Natural killer cell (primary cell): ENCODE measurements around the gene MUCL3. TPM values are rescaled to one million over a fixed set of nuclear protein-coding genes. Genes with fewer than 3 reads are reported as not detected.
A peak's percentile ranks its signal among the peaks of the same experiment; 100 is the strongest.

Source experiments
- ATAC-seq, 3 donors: fragments of 150-1000 bp in 2 of 3; fragments of 200-7000 bp in 1 of 3; cut with Tn5 transposase; 1 replicate in 1 of 3; 2 replicates in 2 of 3; pipeline ENCODE4 v1.10.0; 2021; ENCODE audit warnings: mild to moderate bottlenecking in 2 of 3, moderate library complexity in 2 of 3
- DNase-seq, 2 donors: peaks; one replicate each; pipeline versions ENCODE4 v3.0.0 to v3.0.0-alpha.2; 2013 to 2021; ENCODE audit warnings: mixed read lengths in 1 of 2
- H3K27ac ChIP-seq: one replicate; pipeline ENCODE4 v1.5.1; 2013; ENCODE audit warnings: mild to moderate bottlenecking, low read length
- H3K27me3 ChIP-seq: one replicate; pipeline ENCODE4 v1.6.1; 2013; ENCODE audit warnings: low read length; ENCODE audit not compliant: control insufficient read depth, insufficient read depth
- H3K36me3 ChIP-seq: one replicate; pipeline ENCODE4 v1.6.1; 2013; ENCODE audit warnings: low read length; ENCODE audit not compliant: control insufficient read depth, insufficient read depth
- H3K4me1 ChIP-seq: one replicate; pipeline ENCODE4 v1.6.1; 2013; ENCODE audit warnings: low read length; ENCODE audit not compliant: control insufficient read depth, insufficient read depth
- H3K4me3 ChIP-seq: one replicate; pipeline ENCODE4 v1.5.1; 2013; ENCODE audit warnings: low read length
- H3K9me3 ChIP-seq: one replicate; pipeline ENCODE4 v1.6.1; 2013; ENCODE audit warnings: low read length; ENCODE audit not compliant: control insufficient read depth, insufficient read depth
- H3K27ac Mint-ChIP-seq, 2 donors: one replicate each; pipeline ENCODE4 v1.8.0; 2022; ENCODE audit warnings: mild to moderate bottlenecking in 2 of 2, mixed read lengths in 2 of 2, moderate library complexity in 1 of 2
- H3K27me3 Mint-ChIP-seq, 2 donors: one replicate each; pipeline ENCODE4 v1.8.0; 2022; ENCODE audit warnings: low read depth in 2 of 2, mixed read lengths in 2 of 2
- H3K36me3 Mint-ChIP-seq: one replicate; pipeline ENCODE4 v1.8.0; 2022; ENCODE audit warnings: mixed read lengths
- H3K4me1 Mint-ChIP-seq, 2 donors: one replicate each; pipeline ENCODE4 v1.8.0; 2022; ENCODE audit warnings: mixed read lengths in 2 of 2
- H3K4me3 Mint-ChIP-seq: one replicate; pipeline ENCODE4 v1.8.0; 2022; ENCODE audit warnings: mild to moderate bottlenecking, moderate library complexity, mixed read lengths
- H3K9me3 Mint-ChIP-seq, 2 donors: one replicate each; pipeline ENCODE4 v1.8.0; 2022; ENCODE audit warnings: mixed read lengths in 2 of 2
- WGBS: methylation state at CpG from one replicate; pipeline ENCODE4 v1.1.7; 2013; ENCODE audit warnings: missing lambda C conversion rate; ENCODE audit not compliant: insufficient coverage; 5-methylcytosine and 5-hydroxymethylcytosine counted together
- intact Hi-C: fragments of 100-400 bp; cut with micrococcal nuclease; formaldehyde crosslinking; loops from one replicate; pipeline ENCODE4 v1.14.2; 2022
- total RNA-seq, 4 donors: library from RNA; stranded (reverse); fragments of 120-200 nt in 1 of 4; gene quantifications; one replicate each; pipeline versions ENCODE4 v1.2.3 to v1.2.4, GENCODE V29; 2013 to 2022
- TF ChIP-seq, protein P1 (sequence below): fragments of 200-600 bp; IDR thresholded peaks from one replicate; pipeline ENCODE4 v1.8.0; 2022; ENCODE audit warnings: antibody characterized with exemption

Gene MUCL3
- total RNA-seq, 3 donors from 2014 or later (not counting 1 experiment from before 2014, with no cell fraction given): not detected

- peaks cover 15% of the 10 kb centered on the region for H3K4me1 ChIP-seq
- H3K4me3 Mint-ChIP-seq: peak overlapping the region; percentile 87
- peaks cover 4% of the 10 kb centered on the region for H3K27me3 ChIP-seq
- ATAC-seq: peak; percentile 71 to 87 (median 74)
- peaks cover 60 to 71% of the 10 kb centered on the region in 2 donors for H3K27me3 Mint-ChIP-seq
- TF ChIP-seq, protein P1, sequence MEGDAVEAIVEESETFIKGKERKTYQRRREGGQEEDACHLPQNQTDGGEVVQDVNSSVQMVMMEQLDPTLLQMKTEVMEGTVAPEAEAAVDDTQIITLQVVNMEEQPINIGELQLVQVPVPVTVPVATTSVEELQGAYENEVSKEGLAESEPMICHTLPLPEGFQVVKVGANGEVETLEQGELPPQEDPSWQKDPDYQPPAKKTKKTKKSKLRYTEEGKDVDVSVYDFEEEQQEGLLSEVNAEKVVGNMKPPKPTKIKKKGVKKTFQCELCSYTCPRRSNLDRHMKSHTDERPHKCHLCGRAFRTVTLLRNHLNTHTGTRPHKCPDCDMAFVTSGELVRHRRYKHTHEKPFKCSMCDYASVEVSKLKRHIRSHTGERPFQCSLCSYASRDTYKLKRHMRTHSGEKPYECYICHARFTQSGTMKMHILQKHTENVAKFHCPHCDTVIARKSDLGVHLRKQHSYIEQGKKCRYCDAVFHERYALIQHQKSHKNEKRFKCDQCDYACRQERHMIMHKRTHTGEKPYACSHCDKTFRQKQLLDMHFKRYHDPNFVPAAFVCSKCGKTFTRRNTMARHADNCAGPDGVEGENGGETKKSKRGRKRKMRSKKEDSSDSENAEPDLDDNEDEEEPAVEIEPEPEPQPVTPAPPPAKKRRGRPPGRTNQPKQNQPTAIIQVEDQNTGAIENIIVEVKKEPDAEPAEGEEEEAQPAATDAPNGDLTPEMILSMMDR: no peak
- WGBS: under 1% methylated on average over 46 of the region's 46 CpGs
- H3K36me3 ChIP-seq: no peaks in the 10 kb centered on the region
- H3K9me3 ChIP-seq: no peaks in the 10 kb centered on the region
- intact Hi-C loops: no loop called here
- no peak overlapping the region for H3K27ac ChIP-seq
- no peaks in the 10 kb centered on the region for H3K36me3 Mint-ChIP-seq
- peaks cover 0 to 15% of the 10 kb centered on the region in 2 donors for H3K4me1 Mint-ChIP-seq
- peaks cover 0 to 2% of the 10 kb centered on the region in 2 donors for H3K9me3 Mint-ChIP-seq
- peak overlapping the region; percentile 29 for H3K4me3 ChIP-seq
- peak; percentile 43 to 79 for DNase-seq
- H3K27ac Mint-ChIP-seq: peak overlapping the region in 1 of 2 donors; percentile 19
Measured at GRCh38 chr6:30955367-30956042, 14.7 kb downstream of the MUCL3 start.

DNA sequence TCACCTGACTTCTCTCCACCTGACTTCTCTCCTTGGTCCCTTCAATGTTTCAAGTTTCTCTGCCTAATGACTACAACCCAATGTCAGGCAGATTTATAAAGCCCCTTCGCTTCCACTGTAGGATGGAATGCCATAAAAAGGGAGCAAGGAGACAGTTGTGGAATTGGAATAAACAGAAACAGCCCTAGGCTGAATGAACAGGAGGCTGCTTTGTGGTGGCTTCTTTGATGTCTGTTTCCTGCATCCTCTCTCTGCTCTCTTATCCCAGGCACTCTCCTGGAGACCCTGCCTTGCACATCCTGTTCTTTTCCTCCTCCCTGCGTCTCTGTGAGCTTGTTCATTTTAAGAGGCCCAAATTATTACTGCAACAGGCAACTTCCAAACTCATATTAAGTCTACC is 16.9 kb downstream of the MUCL3 start:
- H3K36me3 ChIP-seq: no peaks in the 10 kb centered on the region
- no peak overlapping the region for H3K27ac Mint-ChIP-seq
- peaks cover 15% of the 10 kb centered on the region for H3K4me1 ChIP-seq
- TF ChIP-seq, protein P1: no peak
- peaks cover 47 to 57% of the 10 kb centered on the region in 2 donors for H3K27me3 Mint-ChIP-seq
- no peaks in the 10 kb centered on the region for H3K9me3 Mint-ChIP-seq
- H3K4me3 ChIP-seq: no peak overlapping the region
- no peaks in the 10 kb centered on the region for H3K9me3 ChIP-seq
- no peak overlapping the region for H3K4me3 Mint-ChIP-seq
- DNase-seq (no peak), ATAC-seq (no peak)
- WGBS: 77% methylated on average over 2 of the region's 2 CpGs
- peaks cover 0 to 15% of the 10 kb centered on the region in 2 donors for H3K4me1 Mint-ChIP-seq
- H3K36me3 Mint-ChIP-seq: no peaks in the 10 kb centered on the region
- intact Hi-C loops: no loop called here
- H3K27me3 ChIP-seq: peaks cover 4% of the 10 kb centered on the region
- no peak overlapping the region for H3K27ac ChIP-seq

DNA sequence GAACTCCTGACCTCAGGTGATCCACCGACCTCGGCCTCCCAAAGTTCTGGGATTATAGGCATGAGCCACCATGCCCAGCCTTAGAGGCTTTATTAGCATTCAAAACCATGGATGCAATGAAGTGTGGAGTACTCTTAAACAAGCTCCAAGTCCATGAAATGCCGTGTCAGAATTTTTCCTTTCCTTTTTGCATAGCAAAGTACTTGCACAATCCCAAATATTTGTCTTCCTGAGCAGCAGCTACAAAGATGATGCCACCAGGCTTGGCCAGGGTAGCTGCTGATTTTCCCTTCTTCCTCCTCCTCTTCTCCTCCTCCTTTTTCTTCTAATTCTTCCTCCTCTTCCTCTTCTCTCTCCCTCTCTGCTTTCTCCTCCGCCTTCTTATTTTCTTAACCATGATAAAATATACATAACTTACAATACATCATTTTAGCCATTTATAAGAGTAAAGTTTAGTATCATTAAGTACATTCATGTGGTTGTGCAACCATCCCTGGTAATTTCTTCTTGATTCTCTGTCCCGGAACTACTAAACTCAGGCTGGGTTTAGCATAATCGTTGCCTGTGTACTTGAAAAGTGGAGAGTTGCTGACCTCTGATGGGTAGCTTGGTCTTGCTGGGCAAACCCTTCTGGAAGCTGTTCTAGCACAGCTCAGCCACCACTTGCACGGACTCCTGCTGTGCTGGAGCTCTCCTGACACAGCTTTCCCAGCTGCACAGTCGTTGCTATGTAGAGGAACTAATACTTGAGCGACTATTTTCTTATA is 20.3 kb downstream of the MUCL3 start:
- ATAC-seq (no peak), DNase-seq (no peak)
- Mint-ChIP-seq H3K4me1 (peaks cover 28 to 32% of the 10 kb centered on the region in 2 donors), H3K36me3 (no peaks in the 10 kb centered on the region), H3K27me3 (peaks cover 45 to 62% of the 10 kb centered on the region in 2 donors), H3K4me3 (no peak overlapping the region), H3K9me3 (no peaks in the 10 kb centered on the region), H3K27ac (no peak overlapping the region)
- Histone ChIP-seq H3K36me3 (no peaks in the 10 kb centered on the region), H3K9me3 (no peaks in the 10 kb centered on the region), H3K27me3 (peaks cover 6% of the 10 kb centered on the region), H3K27ac (no peak overlapping the region), H3K4me1 (peaks cover 29% of the 10 kb centered on the region), H3K4me3 (no peak overlapping the region)
- intact Hi-C loops: no loop called here
- 87% methylated on average over 7 of the region's 9 CpGs for WGBS
- TF ChIP-seq, protein P1: no peak
